H1 (cell line): ENCODE measurements around the gene TAT.

Experiments
- ATF3 ChIP-seq: IDR thresholded peaks from 2 replicates; pipeline ENCODE4 v1.6.1; 2011; ENCODE audit warnings: low read depth, mild to moderate bottlenecking, low read length; ENCODE audit not compliant: insufficient read depth
- CTCF ChIP-seq, 3 experiments: IDR thresholded peaks; 1 replicate in 2 of 3; 2 replicates in 1 of 3; pipeline versions ENCODE4 v1.5.1 to v1.6.1; 2011; ENCODE audit warnings: low read length in 3 of 3, mild to moderate bottlenecking in 3 of 3, inconsistent platforms in 2 of 3, low read depth in 1 of 3, moderate library complexity in 1 of 3; ENCODE audit not compliant: insufficient read depth in 1 of 3; ENCODE audit errors: control extremely low read depth in 1 of 3
- EZH2 ChIP-seq: fragments of 200-600 bp; sonication (generic); IDR thresholded peaks from 2 replicates; pipeline ENCODE4 v1.7.1; 2012; ENCODE audit warnings: low read depth, mild to moderate bottlenecking, moderate library complexity, low read length, inconsistent platforms; ENCODE audit not compliant: severe bottlenecking
- JUND ChIP-seq: IDR thresholded peaks from 2 replicates; pipeline ENCODE4 v1.6.1; 2011; ENCODE audit warnings: mild to moderate bottlenecking, improper control_type of control experiment, low read length
- POLR2A ChIP-seq, 2 experiments: IDR thresholded peaks; 1 replicate in 1 of 2; 2 replicates in 1 of 2; pipeline ENCODE4 v1.6.1; 2011; ENCODE audit warnings: low read depth in 2 of 2, low read length in 2 of 2, mild to moderate bottlenecking in 2 of 2; ENCODE audit errors: control extremely low read depth in 1 of 2
- RFX5 ChIP-seq: IDR thresholded peaks from 2 replicates; pipeline ENCODE4 v1.6.1; 2011; ENCODE audit warnings: low read depth, low read length, improper control_type of control experiment, borderline replicate concordance
- SRF ChIP-seq: IDR thresholded peaks from 2 replicates; pipeline ENCODE4 v1.6.1; 2011; ENCODE audit warnings: mild to moderate bottlenecking, low read depth, low read length, moderate library complexity

GRCh38 chr16:71562552-71562951 lies 14.3 kb downstream of the TAT start:
- TF ChIP-seq SRF (no peak), RFX5 (no peak), CTCF (IDR thresholded peaks at IDR 0.05; ENCODE audit: control extremely low read depth in 1 of 3, insufficient read depth in 1 of 3, low read depth in 1 of 3, low read length in 3 of 3) (no peak), POLR2A (IDR thresholded peaks at IDR 0.05; ENCODE audit: control extremely low read depth in 1 of 2, low read depth in 2 of 2, low read length in 2 of 2) (no peak), EZH2 (no peak), ATF3 (no peak), JUND (no peak)
